ENCODE results near the gene ZNF275. TPM values are rescaled to one million over a fixed set of nuclear protein-coding genes. Genes with fewer than 3 reads are reported as not detected.

The ZNF275 gene
- total and polyA plus RNA-seq, 2 donors (not counting 1 experiment from before 2014, with no cell fraction given) = 8.8 to 17.6 TPM

- no peaks in the 10 kb centered on the region for H3K27me3 Mint-ChIP-seq
- CTCF ChIA-PET = no interaction called here
- Histone ChIP-seq H3K79me2 (ENCODE audit: control insufficient read depth, insufficient read depth, low read length) (no peaks in the 10 kb centered on the region), H3K4me1 (ENCODE audit: control insufficient read depth in 2 of 2, insufficient read depth in 2 of 2, low read length in 2 of 2) (no peaks in the 10 kb centered on the region), H3K4me2 (replicated peaks; ENCODE audit: low read depth, low read length, poor library complexity, severe bottlenecking) (no peak overlapping the region), H3K27ac (ENCODE audit: low read length in 2 of 2) (no peak overlapping the region), H3K27me3 (replicated peaks in 1 of 4; ENCODE audit: control extremely low read depth in 1 of 4, control insufficient read depth in 3 of 4, insufficient read depth in 4 of 4, low read length in 3 of 4) (no peaks in the 10 kb centered on the region), H3K4me3 (ENCODE audit: control extremely low read depth in 1 of 5, extremely low read depth in 1 of 5, insufficient read depth in 1 of 5, low read depth in 2 of 5, low read length in 4 of 5) (no peak overlapping the region), H4K20me1 (ENCODE audit: control insufficient read depth, insufficient read depth, low read length, poor library complexity, severe bottlenecking) (no peaks in the 10 kb centered on the region), H3K9ac (ENCODE audit: low read length) (no peak overlapping the region), H3K9me3 (ENCODE audit: control extremely low read depth in 1 of 3, control insufficient read depth in 2 of 3, insufficient read depth in 1 of 3, low read length in 2 of 3) (peaks cover 0 to 14% (median 6%) of the 10 kb centered on the region in 3 donors), H2AFZ (ENCODE audit: insufficient read depth, low read depth, low read length, poor library complexity, severe bottlenecking) (no peak overlapping the region), H3K36me3 (replicated peaks in 1 of 2; ENCODE audit: control extremely low read depth in 1 of 2, control insufficient read depth in 1 of 2, extremely low read depth in 1 of 2, insufficient read depth in 2 of 2, low read length in 1 of 2) (no peaks in the 10 kb centered on the region)
- intact Hi-C loops (cut with micrococcal nuclease) = no loop called here
- no peaks in the 10 kb centered on the region for H3K4me1 Mint-ChIP-seq
- POLR2A ChIA-PET = no interaction called here
- H3K9me3 Mint-ChIP-seq (ENCODE audit: insufficient read depth) = no peaks in the 10 kb centered on the region
- no peak overlapping the region for H3K4me3 Mint-ChIP-seq
- ATAC-seq (ENCODE audit: low read depth) = no peak
- no peak overlapping the region for H3K27ac Mint-ChIP-seq
- no peak for TF ChIP-seq CTCF (IDR thresholded peaks at IDR 0.05)
- no peak for TF ChIP-seq EZH2 (IDR thresholded peaks at IDR 0.05; ENCODE audit: borderline replicate concordance, insufficient read depth, low read depth, low read length, poor library complexity, severe bottlenecking)
- DNase-seq = no peak
- WGBS (ENCODE audit: insufficient coverage) = no CpG with 5 or more reads among the region's 1 CpG
Measured at GRCh38 chrX:153357877-153358276, 23.9 kb downstream of the ZNF275 start.

- Mint-ChIP-seq H3K27me3 (no peaks in the 10 kb centered on the region), H3K9me3 (ENCODE audit: insufficient read depth) (no peaks in the 10 kb centered on the region), H3K27ac (no peak overlapping the region), H3K4me1 (no peaks in the 10 kb centered on the region), H3K4me3 (no peak overlapping the region)
- Histone ChIP-seq H2AFZ (ENCODE audit: insufficient read depth, low read depth, low read length, poor library complexity, severe bottlenecking) (no peak overlapping the region), H3K9me3 (ENCODE audit: control extremely low read depth in 1 of 3, control insufficient read depth in 2 of 3, insufficient read depth in 1 of 3, low read length in 2 of 3) (peaks cover 0 to 14% (median 6%) of the 10 kb centered on the region in 3 donors), H3K36me3 (replicated peaks in 1 of 2; ENCODE audit: control extremely low read depth in 1 of 2, control insufficient read depth in 1 of 2, extremely low read depth in 1 of 2, insufficient read depth in 2 of 2, low read length in 1 of 2) (no peaks in the 10 kb centered on the region), H3K9ac (ENCODE audit: low read length) (no peak overlapping the region), H3K4me2 (replicated peaks; ENCODE audit: low read depth, low read length, poor library complexity, severe bottlenecking) (no peak overlapping the region), H3K27me3 (replicated peaks in 1 of 4; ENCODE audit: control extremely low read depth in 1 of 4, control insufficient read depth in 3 of 4, insufficient read depth in 4 of 4, low read length in 3 of 4) (no peaks in the 10 kb centered on the region), H3K79me2 (ENCODE audit: control insufficient read depth, insufficient read depth, low read length) (no peaks in the 10 kb centered on the region), H3K4me1 (ENCODE audit: control insufficient read depth in 2 of 2, insufficient read depth in 2 of 2, low read length in 2 of 2) (no peaks in the 10 kb centered on the region), H3K4me3 (ENCODE audit: control extremely low read depth in 1 of 5, extremely low read depth in 1 of 5, insufficient read depth in 1 of 5, low read depth in 2 of 5, low read length in 4 of 5) (no peak overlapping the region), H4K20me1 (ENCODE audit: control insufficient read depth, insufficient read depth, low read length, poor library complexity, severe bottlenecking) (no peaks in the 10 kb centered on the region), H3K27ac (ENCODE audit: low read length in 2 of 2) (no peak overlapping the region)
- ChIA-PET POLR2A (no interaction called here), CTCF (no interaction called here)
- no peak for DNase-seq
- intact Hi-C loops (cut with micrococcal nuclease) = no loop called here
- no CpG with 5 or more reads among the region's 2 CpGs for WGBS (ENCODE audit: insufficient coverage)
- ATAC-seq (ENCODE audit: low read depth) = no peak
- TF ChIP-seq CTCF (IDR thresholded peaks at IDR 0.05) (no peak), EZH2 (IDR thresholded peaks at IDR 0.05; ENCODE audit: borderline replicate concordance, insufficient read depth, low read depth, low read length, poor library complexity, severe bottlenecking) (no peak)
Measured at GRCh38 chrX:153361781-153362397, 27.9 kb downstream of the ZNF275 start.
